Brain microvascular endothelial cell (primary cell): ENCODE measurements around the gene ADGRL1.
A peak's percentile ranks its signal among the peaks of the same experiment; 100 is the strongest.

Source experiments
- DNase-seq: peaks from one replicate; pipeline ENCODE4 v3.0.0-alpha.2; 2020
- H3K27ac ChIP-seq: fragments of 250-450 bp; sonication (Bioruptor Pico); 2 replicates; pipeline ENCODE4 v1.5.1; 2020; ENCODE audit warnings: mild to moderate bottlenecking, moderate library complexity
- H3K27me3 ChIP-seq: fragments of 250-450 bp; sonication (Bioruptor Pico); replicated peaks from 2 replicates; pipeline ENCODE4 v1.5.1; 2020; ENCODE audit warnings: mild to moderate bottlenecking
- H3K36me3 ChIP-seq: fragments of 250-450 bp; sonication (Bioruptor Pico); replicated peaks from 2 replicates; pipeline ENCODE4 v1.5.1; 2020; ENCODE audit warnings: mild to moderate bottlenecking
- H3K4me3 ChIP-seq: 2 replicates; pipeline ENCODE4 v1.5.1; 2011; ENCODE audit warnings: low read depth, mild to moderate bottlenecking, control low read depth, low read length, moderate library complexity
- in situ Hi-C: cut with HindIII; loops from 2 replicates; pipeline ENCODE4 v1.10.0; 2017; ENCODE audit warnings: low sequenced_read_pairs, low pct_ligation_motif_present
- TF ChIP-seq, protein P1 (sequence below): IDR thresholded peaks from 2 replicates; pipeline ENCODE4 v1.5.1; 2011; ENCODE audit warnings: low read depth, mild to moderate bottlenecking, moderate library complexity, low read length, control low read depth, inconsistent platforms; ENCODE audit errors: missing control alignments

Gene ADGRL1

DNA sequence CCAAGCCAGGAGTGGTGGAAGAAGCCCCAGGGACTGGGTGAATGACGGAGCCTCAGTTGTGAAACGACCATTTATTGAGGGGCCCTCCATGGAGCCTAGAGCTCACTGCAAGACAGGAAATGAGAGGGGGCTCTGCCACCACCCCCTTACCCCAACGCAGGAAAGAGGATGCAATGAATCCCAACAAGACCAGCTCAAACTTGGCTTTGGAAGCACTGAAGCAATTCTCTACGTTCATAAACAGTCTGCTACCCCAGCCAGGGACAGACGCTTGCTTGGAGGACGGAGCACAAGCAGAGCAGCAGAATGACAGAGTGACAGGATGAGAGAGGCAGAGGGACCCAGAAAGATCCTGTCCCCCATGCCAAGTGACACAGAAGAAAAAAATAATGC lies 89.4 kb downstream of the ADGRL1 start:
- no peak for DNase-seq
- in situ Hi-C loops: no loop called here
- H3K4me3 ChIP-seq: peak overlapping the region; percentile 78
- no peaks in the 10 kb centered on the region for H3K27me3 ChIP-seq
- TF ChIP-seq, protein P1, sequence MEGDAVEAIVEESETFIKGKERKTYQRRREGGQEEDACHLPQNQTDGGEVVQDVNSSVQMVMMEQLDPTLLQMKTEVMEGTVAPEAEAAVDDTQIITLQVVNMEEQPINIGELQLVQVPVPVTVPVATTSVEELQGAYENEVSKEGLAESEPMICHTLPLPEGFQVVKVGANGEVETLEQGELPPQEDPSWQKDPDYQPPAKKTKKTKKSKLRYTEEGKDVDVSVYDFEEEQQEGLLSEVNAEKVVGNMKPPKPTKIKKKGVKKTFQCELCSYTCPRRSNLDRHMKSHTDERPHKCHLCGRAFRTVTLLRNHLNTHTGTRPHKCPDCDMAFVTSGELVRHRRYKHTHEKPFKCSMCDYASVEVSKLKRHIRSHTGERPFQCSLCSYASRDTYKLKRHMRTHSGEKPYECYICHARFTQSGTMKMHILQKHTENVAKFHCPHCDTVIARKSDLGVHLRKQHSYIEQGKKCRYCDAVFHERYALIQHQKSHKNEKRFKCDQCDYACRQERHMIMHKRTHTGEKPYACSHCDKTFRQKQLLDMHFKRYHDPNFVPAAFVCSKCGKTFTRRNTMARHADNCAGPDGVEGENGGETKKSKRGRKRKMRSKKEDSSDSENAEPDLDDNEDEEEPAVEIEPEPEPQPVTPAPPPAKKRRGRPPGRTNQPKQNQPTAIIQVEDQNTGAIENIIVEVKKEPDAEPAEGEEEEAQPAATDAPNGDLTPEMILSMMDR: no peak
- no peak overlapping the region for H3K27ac ChIP-seq
- H3K36me3 ChIP-seq: no peaks in the 10 kb centered on the region

DNA sequence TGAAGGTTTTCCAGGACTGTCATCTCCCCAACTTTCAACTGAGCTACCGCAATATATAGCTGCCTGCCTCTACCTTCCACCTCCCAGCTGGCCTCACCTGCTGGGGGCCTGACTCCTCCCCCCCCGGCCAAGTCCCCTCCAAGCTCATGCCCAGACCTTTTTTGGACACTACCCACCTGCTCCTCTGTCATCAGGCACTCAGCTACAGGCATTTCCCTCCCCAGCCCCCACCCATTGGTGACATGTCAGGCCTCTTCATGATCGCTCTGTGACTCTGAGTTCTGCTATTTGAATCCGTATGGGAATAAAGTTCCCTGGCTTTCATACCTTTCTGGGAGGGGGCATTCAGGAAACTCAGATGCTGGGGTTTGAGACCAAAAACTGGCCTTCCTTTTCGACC lies 90.2 kb downstream of the ADGRL1 start:
- Histone ChIP-seq H3K36me3 (no peaks in the 10 kb centered on the region), H3K4me3 (no peak overlapping the region), H3K27me3 (no peaks in the 10 kb centered on the region), H3K27ac (no peak overlapping the region)
- DNase-seq: no peak
- in situ Hi-C loops: no loop called here
- TF ChIP-seq, protein P1: no peak

DNA sequence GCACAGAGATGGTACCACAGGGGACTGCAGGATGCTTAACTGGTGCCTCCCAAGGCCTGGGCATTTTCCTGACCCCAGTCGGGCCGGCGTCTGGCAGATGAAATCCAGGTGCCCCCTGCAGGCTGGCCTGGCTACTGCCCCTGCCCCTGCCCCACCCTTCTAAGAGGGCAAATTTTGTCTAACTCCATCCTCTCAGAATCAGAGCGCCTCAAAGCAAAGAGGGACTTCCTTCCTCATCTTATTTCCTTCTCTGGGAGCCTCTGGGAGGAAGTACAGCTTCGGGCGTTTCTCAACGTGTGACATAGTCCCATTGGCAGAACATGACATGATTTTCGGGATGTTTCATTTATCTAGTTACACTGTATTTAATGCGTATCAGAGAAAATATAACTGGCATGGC lies 91.1 kb downstream of the ADGRL1 start:
- Histone ChIP-seq H3K4me3 (no peak overlapping the region), H3K36me3 (no peaks in the 10 kb centered on the region), H3K27ac (no peak overlapping the region), H3K27me3 (no peaks in the 10 kb centered on the region)
- DNase-seq: no peak
- TF ChIP-seq, protein P1: peak; percentile 73
- in situ Hi-C loops: no loop called here

DNA sequence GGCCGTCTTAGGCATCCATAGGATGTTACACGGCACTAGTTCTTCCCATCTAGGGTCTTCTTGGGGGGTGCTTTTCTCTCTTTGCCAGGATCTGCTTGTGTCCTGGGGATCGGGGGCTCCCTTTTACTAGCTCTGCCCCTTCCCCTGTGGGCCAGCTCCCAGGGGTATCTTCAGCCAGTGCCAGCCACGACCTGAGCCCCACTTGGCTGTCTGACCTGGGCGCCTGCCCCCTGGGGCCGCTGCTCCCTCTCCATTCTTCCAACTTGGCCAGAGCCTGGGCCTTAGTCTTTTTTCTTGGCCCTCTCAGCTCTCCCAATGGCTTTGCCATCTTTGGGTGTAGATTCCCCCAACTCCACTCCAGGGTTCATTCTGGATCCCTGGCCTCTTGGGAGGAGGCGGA lies 91.5 kb downstream of the ADGRL1 start:
- Histone ChIP-seq H3K4me3 (no peak overlapping the region), H3K36me3 (no peaks in the 10 kb centered on the region), H3K27ac (no peak overlapping the region), H3K27me3 (no peaks in the 10 kb centered on the region)
- in situ Hi-C loops: no loop called here
- TF ChIP-seq, protein P1: no peak
- no peak for DNase-seq

DNA sequence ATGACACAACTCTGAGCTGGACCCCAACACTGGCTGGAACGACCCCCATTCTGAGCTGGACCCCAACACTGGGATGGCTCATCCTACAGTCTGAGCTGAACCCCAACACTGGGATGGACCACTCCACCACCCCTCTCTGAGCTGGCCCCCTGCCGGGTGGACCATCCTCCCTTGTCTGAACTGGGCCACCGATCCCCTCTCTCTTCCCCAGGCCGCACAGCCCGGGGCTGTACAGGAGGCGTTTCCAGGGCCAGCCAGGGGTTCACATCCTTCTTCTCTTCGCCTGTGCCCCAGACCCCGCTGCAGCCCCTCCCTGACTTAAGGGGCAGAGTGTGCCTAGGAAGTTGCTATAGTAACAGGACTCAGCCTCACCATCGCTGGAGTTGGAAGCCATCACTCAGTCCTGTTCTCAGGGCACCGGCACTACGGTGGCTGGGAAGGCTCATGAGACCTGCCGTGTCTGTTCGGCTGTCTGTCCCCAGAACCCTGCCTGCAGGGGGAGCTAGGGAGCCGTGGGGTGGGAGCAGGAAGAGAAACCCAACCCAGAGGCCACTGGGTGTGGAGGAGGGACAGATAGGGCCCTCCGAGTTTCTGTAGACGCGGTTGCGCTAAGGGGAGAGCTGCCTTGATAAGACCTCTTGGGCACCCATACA lies 92.1 kb downstream of the ADGRL1 start:
- no peak for DNase-seq
- H3K36me3 ChIP-seq: no peaks in the 10 kb centered on the region

More for the DNA sequence above, 92.1 kb downstream of the ADGRL1 start:
- Histone ChIP-seq H3K4me3 (no peak overlapping the region), H3K27ac (no peak overlapping the region), H3K27me3 (no peaks in the 10 kb centered on the region)
- in situ Hi-C loops: no loop called here
- TF ChIP-seq, protein P1: peak; percentile 48
